ENCODE results near the gene RPL15.

- TF ChIP-seq, protein P1, sequence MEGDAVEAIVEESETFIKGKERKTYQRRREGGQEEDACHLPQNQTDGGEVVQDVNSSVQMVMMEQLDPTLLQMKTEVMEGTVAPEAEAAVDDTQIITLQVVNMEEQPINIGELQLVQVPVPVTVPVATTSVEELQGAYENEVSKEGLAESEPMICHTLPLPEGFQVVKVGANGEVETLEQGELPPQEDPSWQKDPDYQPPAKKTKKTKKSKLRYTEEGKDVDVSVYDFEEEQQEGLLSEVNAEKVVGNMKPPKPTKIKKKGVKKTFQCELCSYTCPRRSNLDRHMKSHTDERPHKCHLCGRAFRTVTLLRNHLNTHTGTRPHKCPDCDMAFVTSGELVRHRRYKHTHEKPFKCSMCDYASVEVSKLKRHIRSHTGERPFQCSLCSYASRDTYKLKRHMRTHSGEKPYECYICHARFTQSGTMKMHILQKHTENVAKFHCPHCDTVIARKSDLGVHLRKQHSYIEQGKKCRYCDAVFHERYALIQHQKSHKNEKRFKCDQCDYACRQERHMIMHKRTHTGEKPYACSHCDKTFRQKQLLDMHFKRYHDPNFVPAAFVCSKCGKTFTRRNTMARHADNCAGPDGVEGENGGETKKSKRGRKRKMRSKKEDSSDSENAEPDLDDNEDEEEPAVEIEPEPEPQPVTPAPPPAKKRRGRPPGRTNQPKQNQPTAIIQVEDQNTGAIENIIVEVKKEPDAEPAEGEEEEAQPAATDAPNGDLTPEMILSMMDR (IDR thresholded peaks at IDR 0.05) = no peak
- no peak for TF ChIP-seq POLR2AphosphoS5 (IDR thresholded peaks at IDR 0.05)
These were observed 31.7 kb upstream of the RPL15 start for GRCh38 chr3:23885210-23885609.

All from esophagus muscularis mucosa (tissue), 3 donors.